Lower lobe of right lung (tissue), 2 donors: Measurements from ENCODE around the gene PUDP. TPM values are rescaled to one million over a fixed set of nuclear protein-coding genes. Genes with fewer than 3 reads are reported as not detected.

Source experiments
- ATAC-seq, 2 donors: fragments of 200-7000 bp; cut with Tn5 transposase; one replicate each; pipeline ENCODE4 v1.9.1; 2020 to 2022; ENCODE audit warnings: mild to moderate bottlenecking in 2 of 2, moderate library complexity in 2 of 2
- DNase-seq: peaks from one replicate; pipeline ENCODE4 v3.0.0-alpha.2; 2020
- H3K27ac ChIP-seq: fragments of 200-600 bp; one replicate; pipeline ENCODE4 v1.8.0; 2022
- H3K27me3 ChIP-seq: fragments of 200-600 bp; one replicate; pipeline ENCODE4 v1.8.0; 2022; ENCODE audit warnings: low read depth
- H3K36me3 ChIP-seq: fragments of 200-600 bp; one replicate; pipeline ENCODE4 v1.8.0; 2022; ENCODE audit warnings: mild to moderate bottlenecking
- H3K4me1 ChIP-seq: fragments of 200-600 bp; one replicate; pipeline ENCODE4 v1.8.0; 2022
- H3K4me3 ChIP-seq: fragments of 200-600 bp; one replicate; pipeline ENCODE4 v1.8.0; 2022; ENCODE audit warnings: mild to moderate bottlenecking
- H3K9me3 ChIP-seq: fragments of 200-600 bp; one replicate; pipeline ENCODE4 v1.8.0; 2022
- intact Hi-C: fragments of 100-400 bp; cut with DNase I; formaldehyde crosslinking; loops from one replicate; pipeline ENCODE4 v1.11.0; 2022
- total RNA-seq: library from RNA; stranded (reverse); fragmentation: NEBNext Ultra II Directional; extraction: Animal tissue kit (Norgen Biotek cat#: 25700); gene quantifications from one replicate; pipeline ENCODE4 v1.2.1, GENCODE V29; 2021
- TF ChIP-seq, protein P1 (sequence below): fragments of 200-600 bp; IDR thresholded peaks from one replicate; pipeline ENCODE4 v1.8.0; 2022; ENCODE audit warnings: antibody characterized with exemption, mild to moderate bottlenecking
- donor health status: DM: no; HTN: yes; CAD: no; lungs with severe emphysema.

Gene PUDP
- total RNA-seq, 1 donor from 2014 or later = 19.8 TPM

DNA sequence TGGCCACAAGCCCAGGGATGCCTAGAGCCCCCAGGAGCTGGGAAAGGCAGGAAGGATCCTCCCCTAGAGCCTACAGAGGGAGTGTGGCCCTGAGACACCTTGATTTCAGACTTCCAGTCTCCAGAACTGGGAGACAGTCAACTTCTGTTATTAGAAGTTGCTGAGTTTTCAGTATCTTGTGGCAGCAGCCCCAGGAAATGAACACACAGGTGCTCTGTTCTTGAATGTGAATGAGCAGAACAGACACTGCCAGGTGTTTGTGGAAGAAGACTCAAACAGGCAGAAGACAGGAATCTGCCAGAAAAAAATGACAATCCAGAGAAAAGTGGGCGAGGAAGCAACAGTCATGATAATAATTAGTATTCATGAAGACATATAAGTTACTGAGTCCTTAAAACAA is 64.9 kb downstream of the PUDP start:
- no peaks in the 10 kb centered on the region for H3K9me3 ChIP-seq

DNA sequence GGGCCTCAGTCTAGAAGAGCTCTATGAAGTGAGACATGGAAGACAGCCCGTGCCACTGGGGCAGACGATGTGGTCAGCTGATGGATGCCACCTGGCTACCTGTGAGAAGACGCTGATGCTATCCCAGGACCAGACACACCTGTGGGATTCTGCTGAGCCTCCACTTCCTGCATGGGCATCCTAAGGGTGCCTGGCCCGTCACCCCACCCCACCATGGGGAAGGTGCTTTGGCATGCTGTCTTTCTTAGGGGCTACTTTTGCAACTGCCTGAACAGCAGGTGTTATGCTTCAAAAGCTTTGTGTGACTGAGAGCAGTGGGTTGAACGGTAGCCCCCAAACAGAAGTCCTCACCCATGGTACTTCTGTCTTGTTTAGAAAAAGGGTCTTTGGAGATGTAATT is 65.4 kb downstream of the PUDP start:
- DNase-seq (no peak), ATAC-seq (no peak)
- TF ChIP-seq, protein P1, sequence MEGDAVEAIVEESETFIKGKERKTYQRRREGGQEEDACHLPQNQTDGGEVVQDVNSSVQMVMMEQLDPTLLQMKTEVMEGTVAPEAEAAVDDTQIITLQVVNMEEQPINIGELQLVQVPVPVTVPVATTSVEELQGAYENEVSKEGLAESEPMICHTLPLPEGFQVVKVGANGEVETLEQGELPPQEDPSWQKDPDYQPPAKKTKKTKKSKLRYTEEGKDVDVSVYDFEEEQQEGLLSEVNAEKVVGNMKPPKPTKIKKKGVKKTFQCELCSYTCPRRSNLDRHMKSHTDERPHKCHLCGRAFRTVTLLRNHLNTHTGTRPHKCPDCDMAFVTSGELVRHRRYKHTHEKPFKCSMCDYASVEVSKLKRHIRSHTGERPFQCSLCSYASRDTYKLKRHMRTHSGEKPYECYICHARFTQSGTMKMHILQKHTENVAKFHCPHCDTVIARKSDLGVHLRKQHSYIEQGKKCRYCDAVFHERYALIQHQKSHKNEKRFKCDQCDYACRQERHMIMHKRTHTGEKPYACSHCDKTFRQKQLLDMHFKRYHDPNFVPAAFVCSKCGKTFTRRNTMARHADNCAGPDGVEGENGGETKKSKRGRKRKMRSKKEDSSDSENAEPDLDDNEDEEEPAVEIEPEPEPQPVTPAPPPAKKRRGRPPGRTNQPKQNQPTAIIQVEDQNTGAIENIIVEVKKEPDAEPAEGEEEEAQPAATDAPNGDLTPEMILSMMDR = no peak
- Histone ChIP-seq H3K4me3 (no peak overlapping the region), H3K27ac (no peak overlapping the region), H3K27me3 (no peaks in the 10 kb centered on the region), H3K9me3 (no peaks in the 10 kb centered on the region), H3K36me3 (no peaks in the 10 kb centered on the region), H3K4me1 (no peaks in the 10 kb centered on the region)
- intact Hi-C loops = no loop called here

More for the DNA sequence above, 64.9 kb downstream of the PUDP start:
- Histone ChIP-seq H3K4me3 (no peak overlapping the region), H3K27ac (no peak overlapping the region), H3K4me1 (no peaks in the 10 kb centered on the region), H3K27me3 (no peaks in the 10 kb centered on the region), H3K36me3 (no peaks in the 10 kb centered on the region)
- TF ChIP-seq, protein P1 = no peak
- ATAC-seq (no peak), DNase-seq (no peak)
- intact Hi-C loops = no loop called here

- TF ChIP-seq, protein P1 = no peak
- no peaks in the 10 kb centered on the region for H3K27me3 ChIP-seq
- intact Hi-C loops = no loop called here
- no peaks in the 10 kb centered on the region for H3K4me1 ChIP-seq
- no peaks in the 10 kb centered on the region for H3K36me3 ChIP-seq
- no peaks in the 10 kb centered on the region for H3K9me3 ChIP-seq
- no peak for ATAC-seq
- H3K27ac ChIP-seq = no peak overlapping the region
- no peak for DNase-seq
- H3K4me3 ChIP-seq = no peak overlapping the region
Measured at GRCh38 chrX:7077241-7078230, 70.4 kb downstream of the PUDP start.

GRCh38 chrX:7076245-7076661 is 71.7 kb downstream of the PUDP start:
- Histone ChIP-seq H3K27me3 (no peaks in the 10 kb centered on the region), H3K4me1 (no peaks in the 10 kb centered on the region), H3K36me3 (no peaks in the 10 kb centered on the region), H3K9me3 (no peaks in the 10 kb centered on the region), H3K4me3 (no peak overlapping the region), H3K27ac (no peak overlapping the region)
- TF ChIP-seq, protein P1 = no peak
- intact Hi-C loops = no loop called here
- ATAC-seq = no peak
- DNase-seq = no peak

DNA sequence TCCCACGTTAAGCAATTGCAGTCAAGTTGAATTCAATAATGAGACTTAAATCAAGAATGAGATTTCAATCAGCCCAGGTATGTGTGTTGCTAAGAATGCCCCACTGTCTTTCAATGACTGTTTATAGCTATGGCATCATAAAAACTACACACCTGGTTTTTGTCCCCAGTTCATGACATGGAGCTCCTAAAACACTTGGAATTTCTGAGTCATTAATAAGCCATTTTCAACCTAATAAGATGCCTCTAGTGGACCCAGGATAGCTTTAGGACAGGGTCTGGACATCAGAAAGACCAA is 73.1 kb downstream of the PUDP start:
- no peak for DNase-seq
- Histone ChIP-seq H3K36me3 (no peaks in the 10 kb centered on the region), H3K4me1 (no peaks in the 10 kb centered on the region), H3K9me3 (no peaks in the 10 kb centered on the region), H3K4me3 (no peak overlapping the region), H3K27ac (no peak overlapping the region), H3K27me3 (no peaks in the 10 kb centered on the region)
- intact Hi-C loops = no loop called here
- ATAC-seq = no peak
- TF ChIP-seq, protein P1 = no peak
